OCI-LY7 (cell line): Measurements from ENCODE around the gene CPNE9. TPM values are rescaled to one million over a fixed set of nuclear protein-coding genes. Genes with fewer than 3 reads are reported as not detected.

Experiments used
- BruUV-seq: library from RNA; stranded (reverse); fragments of 400-500 nt; replicated peaks from 2 replicates; lab custom pipeline; 2021; lab: Mats Ljungman, UMichigan
- CTCF ChIA-PET: fragments of 300-600 bp; sonication (Branson Sonifier 250); formaldehyde crosslinking; loops from one replicate; lab custom pipeline; 2022; ENCODE audit warnings: antibody characterized with exemption; ENCODE audit not compliant: unreplicated experiment; lab: Charles Lee
- POLR2A ChIA-PET: fragments of 300-600 bp; sonication (Branson Sonifier 250); formaldehyde crosslinking; loops from one replicate; lab custom pipeline; 2022; ENCODE audit warnings: antibody characterized with exemption; lab: Charles Lee
- DNase-seq: peaks from one replicate; pipeline ENCODE4 v3.0.0-alpha.2; 2015; ENCODE audit warnings: low spot score
- H2AFZ ChIP-seq: fragments of 200-600 bp; sonication (generic), shearing (Covaris generic); 2 replicates; pipeline ENCODE4 v1.6.1; 2014; ENCODE audit warnings: mild to moderate bottlenecking, antibody characterized with exemption, low read length, moderate library complexity
- H3K27ac ChIP-seq: fragments of 200-600 bp; sonication (generic); 2 replicates; pipeline ENCODE4 v1.5.1; 2014; ENCODE audit warnings: mixed run types, low read depth, mild to moderate bottlenecking, moderate library complexity, low read length, inconsistent platforms; ENCODE audit not compliant: poor library complexity, severe bottlenecking
- H3K36me3 ChIP-seq: fragments of 200-600 bp; sonication (generic); 2 replicates; pipeline ENCODE4 v1.6.1; 2014; ENCODE audit warnings: mild to moderate bottlenecking, antibody characterized with exemption, low read length, moderate library complexity, mixed read lengths; ENCODE audit not compliant: insufficient read depth
- H3K4me1 ChIP-seq: fragments of 200-600 bp; sonication (generic); 2 replicates; pipeline ENCODE4 v1.5.1; 2014; ENCODE audit warnings: mild to moderate bottlenecking, low read length; ENCODE audit not compliant: insufficient read depth, poor library complexity, severe bottlenecking
- H3K4me2 ChIP-seq: fragments of 200-600 bp; sonication (generic); 2 replicates; pipeline ENCODE4 v1.6.1; 2014; ENCODE audit warnings: mild to moderate bottlenecking, low read length
- H3K4me3 ChIP-seq: fragments of 200-600 bp; sonication (generic); 2 replicates; pipeline ENCODE4 v1.5.1; 2014; ENCODE audit warnings: mild to moderate bottlenecking, low read depth, low read length; ENCODE audit not compliant: poor library complexity, severe bottlenecking
- H3K79me2 ChIP-seq: fragments of 200-600 bp; sonication (generic); 2 replicates; pipeline ENCODE4 v1.6.1; 2016; ENCODE audit warnings: low read depth, mild to moderate bottlenecking, low read length, moderate library complexity, mixed read lengths; ENCODE audit not compliant: insufficient read depth
- H3K9me2 ChIP-seq: fragments of 200-600 bp; sonication (generic); 2 replicates; pipeline ENCODE4 v1.6.1; 2016; ENCODE audit warnings: mild to moderate bottlenecking, low read length, mixed read lengths; ENCODE audit not compliant: insufficient read depth
- H3K9me3 ChIP-seq: fragments of 200-600 bp; sonication (generic); 2 replicates; pipeline ENCODE4 v1.6.1; 2014; ENCODE audit warnings: mild to moderate bottlenecking, mixed run types, low read length, mixed read lengths
- H4K20me1 ChIP-seq: fragments of 200-600 bp; sonication (generic); 2 replicates; pipeline ENCODE4 v1.6.1; 2014; ENCODE audit warnings: mild to moderate bottlenecking, antibody characterized with exemption, low read length, moderate library complexity, mixed read lengths; ENCODE audit not compliant: insufficient read depth
- CTCF ChIP-seq: fragments of 200-600 bp; sonication (generic); conservative IDR thresholded peaks from 2 replicates; pipeline ENCODE4 v1.5.1; 2014; ENCODE audit warnings: mild to moderate bottlenecking, antibody characterized with exemption, low read length, moderate library complexity, mixed read lengths
- EZH2phosphoT487 ChIP-seq: fragments of 200-600 bp; sonication (generic); IDR thresholded peaks from 2 replicates; pipeline ENCODE4 v1.6.1; 2018; ENCODE audit warnings: low read depth, borderline replicate concordance, mild to moderate bottlenecking, mixed run types, antibody characterized with exemption, low read length, moderate library complexity, mixed read lengths
- intact Hi-C: fragments of 100-400 bp; cut with micrococcal nuclease; formaldehyde crosslinking; loops from one replicate; pipeline ENCODE4 v1.10.0; 2022; ENCODE audit not compliant: unreplicated experiment
- total RNA-seq, 2 experiments: library from RNA; depleted of rRNA in 1 of 2; stranded (reverse); fragments of >200 nt in 1 of 2; shearing (Covaris generic) in 1 of 2; gene quantifications; 2 replicates each; pipeline ENCODE4 v1.2.3, GENCODE V29; 2014 to 2022

CPNE9 gene
- total RNA-seq, 2 experiments from 2014 or later = not detected

- POLR2A ChIA-PET = interaction anchor here (0.5 to 3.6 kb wide), 10 partner anchors 13 to 354 kb away, joined by 3 to 17 read pairs (median 4); partner anchors contain the start of genes ARPC4, BRPF1 and TADA3
- TF ChIP-seq CTCF (no peak), EZH2phosphoT487 (no peak)
- Histone ChIP-seq H3K79me2 (peaks cover 19% of the 10 kb centered on the region), H3K27ac (peak overlapping the region; percentile 88), H3K4me3 (peak overlapping the region; percentile 81), H2AFZ (peak overlapping the region; percentile 52; the same call in 1 of the 2 replicates), H3K9me3 (no peaks in the 10 kb centered on the region), H3K4me1 (peaks cover 44% of the 10 kb centered on the region), H3K4me2 (peak overlapping the region; percentile 85), H3K36me3 (peaks cover 82% of the 10 kb centered on the region), H4K20me1 (no peaks in the 10 kb centered on the region), H3K9me2 (no peaks in the 10 kb centered on the region)
- CTCF ChIA-PET = interaction anchor here (0.6 kb wide), 1 partner anchor 18 kb away, joined by 3 read pairs; no protein-coding TSS in a partner anchor
- TSS peak; percentile 63 for BruUV-seq
- peak; percentile 64 for DNase-seq
- intact Hi-C loops = loop anchor here (1.0 to 10.0 kb wide), 5 partner anchors 19 to 644 kb away; partner anchors contain the start of genes BRPF1, CRELD1, SETD5 and TADA3
These were observed 47.2 kb downstream of the CPNE9 start for GRCh38 chr3:9750556-9751411.

- Histone ChIP-seq H3K4me1 (peaks cover 38% of the 10 kb centered on the region), H3K4me3 (peak overlapping the region; percentile 6), H3K27ac (peak overlapping the region; percentile 22), H3K9me3 (no peaks in the 10 kb centered on the region), H4K20me1 (no peaks in the 10 kb centered on the region), H3K36me3 (peaks cover 88% of the 10 kb centered on the region), H3K79me2 (peaks cover 19% of the 10 kb centered on the region), H3K4me2 (peak overlapping the region; percentile 28; the same call in 1 of the 2 replicates), H3K9me2 (no peaks in the 10 kb centered on the region), H2AFZ (no peak overlapping the region)
- intact Hi-C loops = loop anchor here (5.0 to 10.0 kb wide), 2 partner anchors 178 to 640 kb away; partner anchors contain the start of gene CRELD1
- peak; percentile 21 for DNase-seq
- BruUV-seq = no TSS peak
- CTCF ChIA-PET = no interaction called here
- TF ChIP-seq EZH2phosphoT487 (no peak), CTCF (no peak)
- POLR2A ChIA-PET = interaction anchor here (0.5 to 2.3 kb wide), 3 partner anchors 20 to 84 kb away, joined by 3 to 7 read pairs (median 6); no protein-coding TSS in a partner anchor
These were observed 51.0 kb downstream of the CPNE9 start for GRCh38 chr3:9754678-9755077.
